Adrenal gland (tissue), 12 donors: ENCODE data around the gene LYPD1. TPM values are rescaled to one million over a fixed set of nuclear protein-coding genes. Genes with fewer than 3 reads are reported as not detected.

Source experiments
- DNase-seq, 7 donors: peaks; one replicate each; pipeline ENCODE4 v3.0.0-alpha.2; 2019 to 2020
- H3K27ac ChIP-seq, 5 donors: fragments of 200-600 bp; sonication (generic) in 4 of 5; 1 replicate in 3 of 5; 2 replicates in 2 of 5; pipeline versions ENCODE4 v1.5.1 to v1.8.0; 2016 to 2020; ENCODE audit warnings: mild to moderate bottlenecking in 1 of 5
- H3K27me3 ChIP-seq: fragments of 200-600 bp; 2 replicates; pipeline ENCODE4 v1.8.0; 2021
- H3K36me3 ChIP-seq, 2 donors: fragments of 200-600 bp; replicated peaks in 1 of 2; 1 replicate in 1 of 2; 2 replicates in 1 of 2; pipeline versions ENCODE4 v1.5.1 to v1.8.0; 2018 to 2022
- H3K4me1 ChIP-seq, 2 donors: fragments of 200-600 bp; replicated peaks in 1 of 2; 1 replicate in 1 of 2; 2 replicates in 1 of 2; pipeline versions ENCODE4 v1.5.1 to v1.8.0; 2018 to 2021
- H3K4me3 ChIP-seq, 4 donors: fragments of 200-600 bp; sonication (generic) in 3 of 4; one replicate each; pipeline ENCODE4 v1.5.1; 2016 to 2018
- H3K9me3 ChIP-seq, 3 donors: fragments of 200-600 bp; sonication (generic) in 1 of 3; replicated peaks in 1 of 3; 1 replicate in 2 of 3; 2 replicates in 1 of 3; pipeline versions ENCODE4 v1.5.1 to v1.8.0; 2016 to 2021
- CTCF ChIP-seq, 6 experiments: fragments of 450-650 bp in 4 of 6; fragments of 200-600 bp in 2 of 6; sonication (generic) in 1 of 6; IDR thresholded peaks; 1 replicate in 5 of 6; 2 replicates in 1 of 6; pipeline versions ENCODE4 v1.5.1 to v1.8.0; 2016 to 2021; ENCODE audit warnings: antibody characterized with exemption in 6 of 6, mild to moderate bottlenecking in 2 of 6, moderate library complexity in 1 of 6
- POLR2A ChIP-seq, 2 donors: fragments of 450-650 bp; IDR thresholded peaks; one replicate each; pipeline ENCODE4 v1.6.1; 2017; ENCODE audit warnings: antibody characterized with exemption in 2 of 2, mild to moderate bottlenecking in 2 of 2, moderate library complexity in 1 of 2
- WGBS, 4 donors: extraction: QIAGEN DNeasy Blood & Tissue Kit in 2 of 4; methylation state at CpG; one replicate each; pipeline versions ENCODE4 v1.1.5 to v1.1.7; 2013 to 2017; 5-methylcytosine and 5-hydroxymethylcytosine counted together
- intact Hi-C, 2 donors: fragments of 100-400 bp; cut with DNase I; formaldehyde crosslinking; loops; one replicate each; pipeline versions ENCODE4 v1.14.1 to v1.15.0; 2022 to 2023
- polyA plus RNA-seq, 3 donors: library from polyadenylated mRNA; stranded (reverse); fragments of 200-250 nt in 2 of 3; fragments of 350-450 nt in 1 of 3; fragmentation: Illumina TruSeq in 1 of 3; extraction: RNeasy Lipid Tissue Mini Kit (QIAGEN cat#74804) in 1 of 3; gene quantifications; one replicate each; pipeline ENCODE4 v1.2.3, GENCODE V29; 2013 to 2014
- total RNA-seq, 9 donors: library from RNA; depleted of rRNA in 4 of 9; stranded (reverse); fragments of >200 nt in 4 of 9; fragments of 120-200 nt in 1 of 9; fragmentation: NEBNext Ultra II Directional in 1 of 9; extraction: Animal tissue kit (Norgen Biotek cat#: 25700) in 1 of 9; gene quantifications; one replicate each; pipeline versions ENCODE4 v1.1.0 to v1.2.4, GENCODE V29; 2013 to 2023
- donor health status: healthy with polysubstance abuse.
- donor health status: Bipolar disorder and iron deficiency.
- donor health status: DM: yes; HTN: yes; CAD: no.
- donor health status: DM: no; HTN: no; CAD: no.
- donor health status: DM: no; HTN: no; CAD: no.
- donor health status: DM: yes; HTN: yes; CAD: no.

The LYPD1 gene
- total and polyA plus RNA-seq, 12 donors, result 0.22 to 6.9 (median 0.80) TPM; not detected in 2

DNA sequence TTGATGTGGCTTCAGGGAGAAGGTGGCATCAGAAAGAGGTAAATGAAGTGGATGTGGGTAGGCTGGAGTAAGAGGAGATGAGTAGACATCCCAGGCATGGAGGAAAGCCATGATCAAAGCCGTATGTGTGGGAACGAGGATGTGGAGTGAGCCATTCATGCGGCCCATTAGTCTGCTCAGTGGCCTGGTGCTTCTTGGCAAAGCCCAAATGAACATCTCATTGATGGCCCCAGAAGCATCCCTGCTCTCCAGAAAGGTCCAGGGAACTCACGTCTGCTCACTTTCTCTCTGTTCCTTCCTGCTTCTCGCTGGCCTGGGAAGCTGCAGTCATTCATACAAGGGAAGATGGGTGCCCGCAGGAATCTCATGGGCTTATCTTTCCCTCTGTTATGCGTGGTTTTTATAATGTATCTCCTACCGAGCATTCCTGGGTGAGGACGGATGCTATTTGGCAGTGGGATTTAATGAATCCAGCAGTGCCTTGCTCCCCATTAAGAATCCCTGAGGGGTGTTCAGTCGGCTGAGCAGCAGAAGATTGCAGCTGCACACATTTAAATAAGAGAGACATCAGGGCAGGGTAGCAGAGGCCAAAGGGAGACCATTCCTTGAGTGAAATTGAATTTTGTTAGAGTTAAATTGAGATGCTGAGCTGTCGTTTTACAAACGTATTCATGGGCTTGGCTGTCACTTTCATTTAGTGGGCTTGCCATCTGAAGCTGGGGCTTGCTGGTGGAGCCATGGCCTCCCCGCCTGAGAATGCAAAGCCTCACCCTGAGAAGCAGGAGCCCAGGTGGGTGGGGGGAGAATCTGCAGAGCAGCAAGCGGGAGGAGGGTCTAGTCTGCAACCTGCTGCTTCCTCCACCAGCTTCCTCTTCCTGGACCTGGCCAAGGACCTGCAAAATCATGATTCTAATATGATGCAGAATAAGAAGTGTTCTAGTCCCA lies 64.5 kb downstream of the LYPD1 start:
- Histone ChIP-seq H3K4me3 (no peak overlapping the region), H3K27me3 (no peaks in the 10 kb centered on the region), H3K9me3 (no peaks in the 10 kb centered on the region), H3K36me3 (no peaks in the 10 kb centered on the region), H3K4me1 (no peaks in the 10 kb centered on the region), H3K27ac (no peak overlapping the region)
- WGBS, 4 donors, result 67 to 79% (median 75%) methylated on average over 14 of the region's 14 CpGs
- no peak for DNase-seq
- intact Hi-C loops, result no loop called here
- TF ChIP-seq POLR2A (IDR thresholded peaks at IDR 0.05), result no peak
- no peak for TF ChIP-seq CTCF (IDR thresholded peaks at IDR 0.05)

DNA sequence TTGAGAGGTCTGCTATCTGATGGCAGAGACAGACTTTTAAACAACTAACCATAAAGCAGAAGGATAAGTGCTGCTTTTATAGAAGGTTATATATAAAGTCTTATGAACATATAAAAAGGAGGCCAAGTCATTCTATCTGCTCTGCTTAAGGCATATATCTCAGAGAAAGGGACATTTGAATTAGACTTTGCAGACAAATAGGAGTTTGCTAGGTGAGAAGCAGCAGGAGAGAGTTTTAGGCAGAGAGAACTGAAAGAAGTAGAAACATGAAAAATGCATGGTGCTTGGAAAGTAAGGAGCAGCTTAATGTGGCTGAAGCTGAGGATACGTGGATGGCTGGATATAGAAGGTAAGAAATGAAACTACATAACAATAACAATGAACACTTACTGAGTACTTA lies 65.4 kb downstream of the LYPD1 start:
- Histone ChIP-seq H3K27ac (no peak overlapping the region), H3K4me1 (no peaks in the 10 kb centered on the region), H3K9me3 (no peaks in the 10 kb centered on the region), H3K4me3 (no peak overlapping the region), H3K36me3 (no peaks in the 10 kb centered on the region), H3K27me3 (no peaks in the 10 kb centered on the region)
- DNase-seq, result no peak
- TF ChIP-seq POLR2A (IDR thresholded peaks at IDR 0.05), result no peak
- no peak for TF ChIP-seq CTCF (IDR thresholded peaks at IDR 0.05)
- intact Hi-C loops, result no loop called here
- WGBS, 4 donors, result 75 to 96% (median 80%) methylated on average over 1 of the region's 1 CpG

- 79 to 91% (median 86%) methylated on average over 4 of the region's 4 CpGs for WGBS, 4 donors
- Histone ChIP-seq H3K4me1 (no peaks in the 10 kb centered on the region), H3K4me3 (no peak overlapping the region), H3K27me3 (no peaks in the 10 kb centered on the region), H3K27ac (no peak overlapping the region), H3K36me3 (no peaks in the 10 kb centered on the region), H3K9me3 (no peaks in the 10 kb centered on the region)
- no peak for TF ChIP-seq CTCF (IDR thresholded peaks at IDR 0.05)
- TF ChIP-seq POLR2A (IDR thresholded peaks at IDR 0.05), result no peak
- DNase-seq, result no peak
- intact Hi-C loops, result no loop called here
Observed at GRCh38 chr2:132599556-132599955, 70.4 kb downstream of the LYPD1 start.

- no peaks in the 10 kb centered on the region for H3K4me1 ChIP-seq
- H3K9me3 ChIP-seq, result no peaks in the 10 kb centered on the region
- TF ChIP-seq POLR2A (IDR thresholded peaks at IDR 0.05) (no peak), CTCF (IDR thresholded peaks at IDR 0.05) (no peak)
- no peaks in the 10 kb centered on the region for H3K27me3 ChIP-seq
- no peaks in the 10 kb centered on the region for H3K36me3 ChIP-seq
- WGBS, 4 donors, result 60 to 73% (median 69%) methylated on average over 3 of the region's 3 CpGs
- H3K27ac ChIP-seq, result no peak overlapping the region
- intact Hi-C loops, result no loop called here
- DNase-seq, result no peak
- H3K4me3 ChIP-seq, result no peak overlapping the region
Observed at GRCh38 chr2:132598536-132598935, 71.5 kb downstream of the LYPD1 start.
